IPS-NIHi11 (cell line): ENCODE measurements around the gene PSMD13.
A peak's percentile ranks its signal among the peaks of the same experiment; 100 is the strongest.
"Not testable (repeated sequence)": the region's sequence is repeated elsewhere in the genome, so short reads cannot be mapped to it uniquely, and the experiment has no call there.

ENCODE experiments used
- DNase-seq: peaks from one replicate; pipeline ENCODE4 v3.0.0; 2012; ENCODE audit warnings: mixed read lengths, low spot score

The PSMD13 gene

DNA sequence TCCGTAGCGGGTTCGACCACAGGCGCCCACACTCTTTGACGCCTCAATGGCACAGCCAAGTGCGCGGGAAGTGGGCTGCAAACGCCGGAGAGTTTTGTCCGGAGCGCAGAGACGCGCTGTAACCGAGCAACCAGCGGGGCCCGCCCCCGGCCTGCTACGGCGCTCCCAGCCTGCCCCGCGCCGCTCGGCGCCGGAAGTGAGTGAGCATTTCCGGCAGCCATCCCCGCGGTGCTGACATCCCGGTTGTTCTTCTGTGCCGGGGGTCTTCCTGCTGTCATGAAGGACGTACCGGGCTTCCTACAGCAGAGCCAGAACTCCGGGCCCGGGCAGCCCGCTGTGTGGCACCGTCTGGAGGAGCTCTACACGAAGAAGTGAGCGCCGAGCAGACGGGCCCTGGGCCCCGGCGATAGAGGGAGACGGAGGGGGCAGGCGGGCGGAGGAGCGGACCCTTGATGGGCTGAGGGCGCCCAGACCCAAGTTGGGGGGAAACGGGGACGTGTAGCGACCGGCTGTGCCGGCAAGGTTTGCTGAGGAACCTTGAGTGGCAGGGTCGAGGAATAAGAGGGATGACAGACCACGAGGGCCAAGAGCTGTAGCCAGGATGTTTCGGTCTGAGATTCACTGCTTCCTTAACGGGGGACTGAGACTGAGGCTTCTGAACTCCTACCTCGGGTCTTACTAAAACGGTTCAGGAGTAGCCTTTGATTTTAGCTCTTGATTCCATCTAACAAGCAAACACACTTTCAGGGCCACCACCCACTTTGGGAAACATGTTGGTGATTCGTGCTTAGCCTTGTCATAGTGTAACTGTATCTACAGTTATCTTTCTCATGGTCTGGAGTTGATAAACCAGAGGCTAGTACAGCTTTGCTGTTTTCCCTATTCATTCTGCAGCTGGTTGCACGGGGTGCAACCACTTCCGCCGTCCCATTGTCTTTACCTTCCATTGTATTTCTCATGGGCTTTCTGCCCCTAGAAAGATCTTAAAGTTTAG, at the start of gene PSMD13:
Gene PSMD13 (plus strand): TSS at position 203 of the 994 bp plus-strand sequence. CDS start 74 bp downstream, at position 277.
- peak; percentile 96 for DNase-seq

DNA sequence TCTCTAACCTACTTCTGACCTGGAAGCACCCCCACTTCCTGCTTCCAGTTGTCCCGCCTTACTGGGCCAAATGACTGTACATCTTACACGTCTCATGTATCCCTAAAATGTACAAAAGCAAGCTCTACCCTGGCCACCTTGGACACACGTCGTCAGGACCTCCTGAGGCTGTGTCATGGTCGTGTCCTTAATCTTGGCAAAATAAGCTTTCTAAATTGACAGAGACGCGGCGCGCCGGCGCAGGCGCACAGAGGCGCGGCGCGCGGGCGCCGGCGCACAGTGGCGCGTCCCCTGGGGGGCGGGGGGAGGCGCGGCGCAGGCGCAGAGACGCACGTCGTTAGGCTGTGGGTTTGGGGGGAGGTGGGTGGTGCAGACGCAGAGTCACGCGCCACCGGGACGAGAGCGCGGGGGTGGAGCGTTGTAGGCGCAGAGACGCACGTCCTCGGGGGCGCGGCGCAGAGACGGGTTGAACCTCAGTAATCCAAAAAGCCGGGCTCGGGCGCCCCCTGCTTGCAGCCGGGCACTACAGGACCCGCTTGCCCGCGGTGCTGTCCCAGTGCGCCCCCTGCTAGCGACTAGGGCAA, 47.5 kb upstream of the PSMD13 start:
- not testable (repeated sequence) for DNase-seq

DNA sequence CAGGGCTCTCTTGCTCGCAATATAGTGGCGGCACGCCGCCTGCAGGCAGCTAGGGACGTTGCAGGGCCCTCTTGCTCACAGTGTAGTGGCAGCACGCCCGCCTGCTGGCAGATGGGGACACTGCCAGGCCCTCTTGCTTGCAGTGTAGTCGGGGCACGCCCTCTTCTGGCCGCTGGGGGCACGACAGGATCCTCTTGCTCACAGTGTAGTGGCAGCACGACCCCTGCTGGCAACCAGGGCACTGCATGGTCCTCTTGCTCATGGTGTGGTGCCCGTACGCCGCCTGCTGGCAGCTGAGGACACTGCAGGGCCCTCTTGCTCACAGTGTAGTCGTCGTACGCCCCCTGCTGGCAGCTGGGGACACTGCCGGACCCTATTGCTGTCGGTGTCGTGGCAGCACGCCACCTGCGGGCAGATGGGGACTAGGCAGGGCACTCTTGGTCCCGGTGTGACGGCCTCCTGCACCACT, 46.9 kb upstream of the PSMD13 start:
- not testable (repeated sequence) for DNase-seq

DNA sequence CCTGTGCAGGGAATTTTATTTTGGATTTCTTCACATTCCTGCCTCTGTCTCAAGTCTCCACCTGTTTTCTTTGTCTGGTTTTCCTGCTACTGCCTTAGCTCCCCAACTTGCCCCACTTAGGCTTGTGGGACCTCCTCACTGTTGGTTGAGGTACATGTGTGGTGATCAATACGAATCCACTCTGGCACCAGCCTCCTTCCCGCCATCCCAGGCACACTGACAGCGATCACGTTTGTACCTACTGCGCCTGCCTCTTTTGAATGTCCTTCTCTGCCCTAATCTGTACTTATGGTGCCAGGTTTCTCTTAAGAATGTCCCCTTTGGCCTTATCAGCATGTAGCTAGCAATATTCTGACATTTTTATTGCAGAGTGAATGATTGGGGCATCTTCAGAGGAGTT, 46.2 kb upstream of the PSMD13 start:
- not testable (repeated sequence) for DNase-seq

DNA sequence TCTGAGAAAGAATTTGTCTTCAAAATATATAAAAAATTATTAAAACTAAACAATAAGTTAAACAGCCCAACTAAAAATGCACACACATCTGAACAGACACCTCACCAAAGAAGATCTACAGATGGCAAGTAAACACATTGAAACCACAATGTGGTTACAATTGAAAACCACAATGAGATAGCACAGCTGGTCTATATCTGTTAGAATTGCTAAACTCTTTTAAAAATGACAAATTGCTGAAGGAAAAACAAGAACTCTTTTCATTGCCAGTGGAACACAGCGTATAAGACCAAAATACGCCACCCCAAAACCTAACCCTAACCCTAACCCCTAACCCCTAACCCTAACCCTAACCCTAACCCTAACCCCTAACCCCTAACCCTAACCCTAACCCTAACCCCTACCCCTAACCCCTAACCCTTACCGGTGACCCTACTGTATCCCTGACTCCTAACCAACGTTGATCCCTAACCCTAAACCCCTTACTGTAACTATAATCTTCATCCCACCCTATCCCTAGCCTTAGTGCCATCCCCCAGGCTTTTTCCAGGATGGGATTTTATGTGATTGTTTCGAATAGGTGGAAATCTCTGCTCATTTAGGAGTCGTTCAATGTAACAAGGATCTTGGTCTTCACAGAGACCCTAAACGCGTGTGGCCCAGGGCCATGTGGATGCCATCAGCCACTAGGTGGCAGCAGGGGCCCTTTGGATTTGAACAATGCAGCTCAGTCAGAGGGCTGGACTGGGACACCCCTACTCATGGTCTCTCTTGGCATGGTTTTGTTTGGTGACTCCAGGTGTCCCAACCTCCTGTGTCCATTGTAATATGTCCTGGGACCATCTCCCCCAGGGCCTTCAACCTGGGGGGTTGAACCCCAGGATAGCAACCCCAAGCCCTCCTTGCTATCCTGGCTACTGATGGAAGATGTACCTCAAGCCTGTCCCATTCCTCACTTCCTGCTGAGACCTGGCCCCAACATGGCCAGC, 45.0 kb upstream of the PSMD13 start:
- DNase-seq, result not testable (repeated sequence)

DNA sequence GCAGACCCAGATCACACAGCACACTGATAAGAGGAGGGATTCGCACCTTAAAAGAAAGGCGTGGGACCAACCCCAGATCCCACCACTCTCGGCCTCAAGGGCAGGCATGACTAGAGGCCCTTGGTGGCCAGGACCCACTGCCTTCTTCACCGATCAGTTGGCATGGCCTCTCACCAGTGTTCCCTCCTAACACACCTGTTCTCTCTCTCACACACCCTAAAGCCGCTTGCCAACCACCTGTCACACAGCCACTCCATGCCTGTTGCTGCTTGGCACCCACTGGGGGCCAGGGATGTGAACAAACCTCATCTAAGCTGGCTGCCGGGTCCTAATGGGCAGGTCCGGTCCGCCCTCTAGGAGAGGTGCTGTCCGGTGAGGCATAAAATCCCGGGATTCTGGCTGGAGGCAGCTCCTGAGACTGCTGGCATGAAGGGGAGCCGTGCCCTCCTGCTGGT, 44.1 kb upstream of the PSMD13 start, which contains the start of gene SCGB1C1:
Gene SCGB1C1 (plus strand): TSS at position 405 of the 455 bp plus-strand sequence. CDS start 22 bp downstream, at position 427.
- DNase-seq, result not testable (repeated sequence)

DNA sequence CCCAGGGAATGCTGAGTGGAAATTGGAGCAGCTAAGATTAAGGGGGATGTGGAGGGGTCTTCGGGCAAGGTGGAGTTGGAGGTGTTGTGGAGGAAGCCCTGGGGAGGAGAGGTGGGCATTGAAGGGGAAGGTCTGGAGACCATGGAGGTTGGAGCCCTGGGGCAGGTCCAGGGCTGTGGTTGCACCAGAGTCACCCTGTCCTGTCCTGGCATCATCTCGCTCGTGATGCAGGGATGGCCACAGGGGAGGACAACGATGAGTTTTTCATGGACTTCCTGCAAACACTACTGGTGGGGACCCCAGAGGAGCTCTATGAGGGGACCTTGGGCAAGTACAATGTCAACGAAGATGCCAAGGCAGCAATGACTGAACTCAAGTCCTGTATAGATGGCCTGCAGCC, 43.3 kb upstream of the PSMD13 start:
- not testable (repeated sequence) for DNase-seq

DNA sequence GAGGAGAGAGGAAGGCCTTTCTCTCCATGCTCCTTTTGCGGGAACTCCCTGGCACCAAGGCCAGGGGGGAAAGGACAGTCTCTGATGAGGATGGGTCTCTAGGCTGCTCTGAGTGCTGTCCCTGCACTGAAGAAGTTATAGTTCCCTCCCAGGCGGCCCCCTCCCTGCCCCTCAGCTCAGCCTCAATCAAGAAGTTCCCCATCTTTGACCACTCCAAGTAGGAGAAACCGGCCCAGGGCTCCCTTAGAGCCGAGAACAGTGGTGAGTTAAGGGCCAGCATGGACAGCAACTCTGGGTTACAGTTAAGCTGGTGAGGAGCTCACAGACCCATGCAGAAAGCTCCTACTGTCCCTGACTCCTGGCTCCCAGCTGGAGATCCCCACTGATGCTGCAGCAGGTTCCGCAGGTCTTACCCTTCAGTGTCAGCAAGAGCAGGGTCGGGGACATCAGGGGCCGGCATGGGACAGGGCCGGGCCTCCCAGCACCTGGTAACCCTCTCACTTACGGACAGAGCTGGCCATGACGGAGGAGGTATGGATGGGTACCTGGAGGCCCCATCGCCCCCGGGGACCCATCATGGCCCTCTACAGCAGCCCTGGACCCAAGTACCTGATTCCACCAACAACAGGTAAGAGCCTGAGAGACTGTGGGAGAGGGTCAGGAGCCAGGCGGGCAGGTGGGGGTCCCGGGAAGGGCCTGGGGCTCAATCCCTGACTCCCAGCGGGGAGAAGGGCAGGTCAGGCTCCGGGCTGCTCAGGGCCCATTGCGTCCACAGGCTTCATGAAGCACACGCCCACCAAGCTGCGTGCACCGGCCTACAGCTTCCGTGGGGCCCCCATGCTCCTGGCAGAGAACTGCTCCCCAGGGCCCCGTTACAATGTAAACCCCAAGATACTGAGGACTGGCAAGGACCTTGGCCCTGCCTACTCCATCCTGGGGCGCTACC, 39.7 kb upstream of the PSMD13 start:
- no peak for DNase-seq

DNA sequence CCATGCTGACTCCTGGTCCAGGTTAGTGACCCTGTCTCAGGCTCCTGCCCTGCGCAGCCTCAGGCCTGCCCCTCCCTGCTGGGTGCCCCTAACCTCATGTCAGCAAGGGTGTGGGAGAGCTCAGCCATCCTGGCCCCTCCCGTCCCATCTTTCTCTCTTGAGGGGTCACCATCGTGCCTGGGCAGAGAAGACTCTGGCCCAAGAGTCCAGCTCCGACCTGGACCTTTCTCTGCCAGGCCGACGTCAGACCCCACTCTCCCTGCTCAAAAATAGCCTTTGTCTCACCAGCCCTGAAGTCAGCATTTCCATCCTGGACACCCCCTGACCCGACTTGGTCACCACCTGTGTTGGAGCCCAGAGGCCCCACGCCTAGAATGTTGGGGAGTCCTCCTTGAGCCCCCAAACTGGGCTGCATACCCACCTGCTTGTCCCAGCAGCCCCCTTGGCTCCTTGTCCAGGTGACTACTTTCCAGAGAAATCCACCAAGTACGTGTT, 39.0 kb upstream of the PSMD13 start:
- no peak for DNase-seq

DNA sequence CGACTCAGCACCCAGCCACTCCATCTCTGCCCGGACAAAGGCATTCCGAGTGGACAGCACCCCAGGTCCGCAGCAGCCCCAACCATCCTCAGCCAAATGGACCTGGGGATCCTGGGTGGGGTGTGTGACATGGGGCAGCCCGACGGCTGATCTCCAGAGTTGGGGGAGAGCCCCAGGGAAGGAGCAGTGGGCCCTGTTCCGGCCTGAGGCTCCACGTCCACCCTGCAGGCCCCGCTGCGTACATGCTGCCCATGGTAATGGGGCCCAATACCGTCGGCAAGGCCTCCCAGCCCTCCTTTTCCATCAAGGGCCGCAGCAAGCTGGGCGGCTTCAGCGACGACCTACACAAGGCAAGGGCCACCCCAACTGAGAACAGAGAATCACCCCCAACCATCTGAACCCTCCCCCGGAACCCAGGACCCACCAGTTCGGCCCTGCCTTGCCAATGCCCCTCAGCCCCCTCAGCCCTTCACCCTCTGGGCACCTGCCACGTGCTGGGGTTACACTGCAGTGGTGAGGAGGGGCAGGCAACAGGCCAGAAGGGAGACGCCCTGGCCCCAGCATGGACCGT, 38.5 kb upstream of the PSMD13 start:
- no peak for DNase-seq

DNA sequence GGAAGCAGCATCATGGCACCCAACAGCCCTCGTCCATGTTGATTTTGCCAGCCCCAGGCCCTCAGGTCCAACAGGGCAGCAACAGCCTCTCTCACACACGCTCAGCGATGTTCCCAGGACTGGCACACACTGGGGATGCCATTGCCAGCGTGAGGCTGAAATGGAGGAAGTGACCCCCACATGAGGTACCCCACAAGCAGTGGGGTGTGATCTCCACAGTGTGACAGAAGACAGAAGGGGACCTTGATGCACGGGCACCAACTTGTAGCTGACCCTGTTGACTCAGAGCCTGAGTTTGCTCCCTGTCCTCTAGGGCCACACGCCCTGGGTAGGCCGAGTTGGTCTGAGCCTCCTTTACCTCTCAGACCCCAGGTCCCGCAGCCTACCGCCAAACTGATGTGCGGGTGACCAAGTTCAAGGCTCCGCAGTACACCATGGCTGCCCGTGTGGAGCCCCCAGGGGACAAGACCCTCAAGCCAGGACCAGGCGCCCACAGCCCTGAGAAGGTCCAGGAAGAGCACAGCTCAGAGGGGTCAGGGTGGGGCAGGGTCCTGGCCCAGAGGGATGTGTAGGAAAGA, 37.7 kb upstream of the PSMD13 start:
- no peak for DNase-seq

DNA sequence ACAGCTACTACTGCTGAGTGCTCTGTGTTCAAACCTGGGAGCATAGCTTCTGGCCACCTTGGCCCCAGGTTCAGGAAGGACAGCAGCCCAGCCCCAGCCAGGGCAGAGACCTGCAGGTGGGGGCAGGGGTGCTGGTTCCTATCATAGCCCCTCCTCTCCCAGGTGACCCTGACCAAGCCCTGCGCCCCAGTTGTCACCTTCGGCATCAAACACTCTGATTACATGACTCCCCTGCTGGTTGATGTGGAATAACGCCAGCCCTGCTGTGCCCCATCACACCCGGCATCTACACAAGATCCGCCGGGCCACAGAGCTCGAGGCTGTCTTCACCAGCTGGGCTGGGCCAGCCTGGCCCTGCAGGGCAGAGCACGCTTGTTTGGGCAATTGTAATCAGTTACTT, 37.0 kb upstream of the PSMD13 start:
- DNase-seq, result peak; percentile 30

DNA sequence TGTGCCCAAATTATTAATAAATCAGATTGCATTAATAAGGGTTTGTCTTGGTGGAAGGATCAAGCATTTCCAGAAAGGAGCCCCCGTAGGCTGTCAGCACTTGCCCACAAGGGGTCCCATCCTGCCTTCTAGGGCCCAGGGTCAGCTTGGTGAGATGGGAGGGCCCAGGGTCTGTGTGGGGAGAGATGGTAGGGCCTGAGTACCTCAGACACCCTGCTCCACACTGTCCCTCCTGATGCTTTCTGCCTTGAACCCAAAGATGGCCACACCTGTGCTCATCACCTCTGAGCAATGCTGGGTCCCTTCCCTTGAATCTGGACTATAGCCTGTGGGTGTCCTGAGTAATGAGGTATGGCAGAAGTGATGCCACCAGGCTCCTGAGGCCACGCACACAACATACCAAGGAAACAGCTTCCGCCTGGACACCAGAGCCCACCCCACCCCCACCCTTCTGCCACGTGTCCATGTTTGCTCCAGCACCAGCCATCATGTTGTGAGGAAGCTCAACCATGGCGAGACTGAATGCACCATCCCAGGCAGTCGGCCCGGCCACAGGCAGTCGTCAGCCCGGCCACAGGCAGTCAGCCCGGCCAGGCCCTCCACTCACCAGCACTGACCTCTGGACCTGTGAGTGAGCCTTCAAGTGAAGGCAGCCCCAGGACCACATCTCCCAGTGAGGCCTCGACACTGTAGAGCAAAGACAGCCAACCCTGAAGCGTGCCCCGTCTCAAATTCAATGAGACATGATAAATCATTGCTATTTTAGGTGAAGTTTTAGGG, 36.4 kb upstream of the PSMD13 start:
- no peak for DNase-seq

DNA sequence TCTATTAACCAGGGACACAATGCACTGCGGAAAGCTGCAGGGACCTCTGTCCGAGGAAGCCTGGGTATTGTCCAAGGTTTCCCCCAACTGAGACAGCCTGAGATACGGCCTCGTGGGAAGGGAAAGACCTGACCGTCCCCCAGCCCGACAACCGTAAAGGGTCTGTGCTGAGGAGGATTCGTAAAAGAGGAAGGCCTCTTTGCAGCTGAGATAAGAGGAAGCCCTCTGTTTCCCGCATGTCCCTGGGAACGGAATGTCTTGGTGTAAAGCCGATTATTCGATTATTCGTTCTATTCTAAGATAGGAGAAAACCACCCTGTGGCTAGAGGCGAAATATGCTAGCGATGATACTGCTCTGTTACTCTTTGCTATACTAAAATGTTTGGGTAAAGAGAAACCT, 34.8 kb upstream of the PSMD13 start:
- DNase-seq, result no peak

DNA sequence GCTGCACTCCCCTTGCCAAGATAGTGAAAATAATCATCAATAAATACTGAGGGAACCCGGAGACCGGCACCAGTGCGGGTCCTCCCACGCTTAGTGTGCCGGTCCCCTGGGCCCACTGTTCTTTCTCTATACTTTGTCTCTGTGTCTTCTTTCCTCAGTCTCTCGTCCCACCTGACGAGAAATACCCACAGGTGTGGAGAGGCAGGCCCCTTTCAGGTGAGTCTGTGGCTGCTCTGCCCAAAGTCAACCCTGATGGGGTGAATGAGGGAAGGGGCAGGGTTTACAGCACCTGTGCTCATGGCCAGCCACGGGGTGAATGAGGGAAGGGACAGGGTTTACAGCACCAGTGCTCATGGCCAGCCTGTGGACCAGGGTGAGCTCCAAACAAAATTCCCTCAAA, 34.3 kb upstream of the PSMD13 start:
- no peak for DNase-seq

DNA sequence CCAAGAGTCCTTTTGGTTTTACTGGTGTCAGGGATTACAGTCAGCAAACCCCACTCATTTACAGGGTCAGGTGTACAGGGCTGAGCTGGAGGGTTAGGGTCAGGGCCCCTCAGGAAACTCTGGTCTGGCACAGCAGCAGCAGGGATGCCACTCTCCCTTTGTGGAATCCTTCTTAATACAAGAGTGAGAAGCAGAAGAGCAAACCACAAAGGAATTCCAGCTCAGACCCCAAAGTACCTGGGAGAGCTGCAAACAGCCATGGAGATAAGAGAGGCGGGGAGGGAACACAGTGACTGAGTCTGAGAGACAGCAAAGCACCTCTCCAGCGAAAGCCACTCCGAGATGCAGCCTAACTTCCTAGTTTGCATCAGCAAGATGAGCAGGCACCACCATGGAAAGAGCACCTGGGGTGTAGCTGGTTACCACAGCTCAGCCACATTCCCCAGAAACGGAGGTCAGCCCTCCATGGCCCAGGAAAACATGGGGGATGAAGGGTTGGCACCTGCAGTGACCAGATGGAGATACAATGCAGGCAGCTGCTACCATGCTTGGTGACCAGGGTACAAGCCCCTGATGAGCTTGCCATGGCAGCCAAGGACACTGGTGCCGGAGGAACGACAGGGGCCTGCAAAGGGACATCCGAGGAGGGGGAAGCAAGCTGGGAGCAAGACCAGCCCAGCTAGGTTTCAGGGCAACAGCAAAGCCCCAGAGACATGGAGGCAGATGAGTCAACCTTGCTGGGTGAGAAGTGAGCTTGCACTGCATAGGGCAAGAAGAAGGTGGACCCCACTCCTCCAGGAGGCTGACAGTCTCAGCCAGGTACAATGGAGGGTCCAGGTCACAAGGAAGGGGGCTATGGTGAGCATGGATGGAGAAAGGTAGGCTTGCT, 33.5 kb upstream of the PSMD13 start:
- no peak for DNase-seq

DNA sequence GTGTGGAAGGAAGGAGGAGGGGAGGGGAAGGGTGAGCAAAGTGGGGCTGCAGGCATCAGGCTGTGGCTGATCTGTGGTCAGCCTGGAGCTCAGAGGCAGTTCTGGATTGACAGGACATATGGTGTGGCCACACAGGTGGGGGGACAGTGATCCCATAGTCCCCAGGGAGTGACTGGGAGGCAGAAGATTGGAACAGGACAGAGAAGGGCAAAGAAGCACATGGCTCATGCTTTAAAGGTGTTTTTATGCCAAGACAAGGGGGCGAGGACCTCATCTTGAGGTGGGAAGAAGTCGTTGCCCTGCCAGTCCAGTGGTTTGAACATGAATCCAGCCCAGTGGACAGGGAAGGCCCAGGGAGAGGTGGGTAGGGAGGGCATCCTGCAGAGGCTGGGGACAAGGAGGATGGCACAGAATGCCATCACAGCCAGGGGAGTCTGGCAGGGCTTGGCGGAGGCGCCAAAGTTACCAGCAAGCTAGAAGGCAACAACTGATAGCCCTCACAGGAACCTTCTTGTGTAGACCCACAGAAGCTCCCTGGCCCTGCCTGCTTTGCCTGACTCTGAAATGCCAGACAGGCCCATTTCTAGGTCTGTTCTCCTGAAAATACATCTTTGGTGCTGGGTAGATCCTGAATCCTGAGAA, 32.7 kb upstream of the PSMD13 start:
- no peak for DNase-seq
